Ishikawa (cell line): Measurements from ENCODE around the gene PTTG1IP.
A peak's percentile ranks its signal among the peaks of the same experiment; 100 is the strongest.

Experiments used
- CEBPB ChIP-seq: IDR thresholded peaks from 2 replicates; pipeline ENCODE4 v1.6.1; 2012
- CREB1 ChIP-seq: IDR thresholded peaks from 2 replicates; pipeline ENCODE4 v1.6.1; 2012; ENCODE audit warnings: low read depth
- EGR1 ChIP-seq: IDR thresholded peaks from 2 replicates; pipeline ENCODE4 v1.6.1; 2012
- EP300 ChIP-seq: IDR thresholded peaks from 2 replicates; pipeline ENCODE4 v1.6.1; 2012; ENCODE audit warnings: borderline replicate concordance
- FOXM1 ChIP-seq: IDR thresholded peaks from 2 replicates; pipeline ENCODE4 v1.6.1; 2012; ENCODE audit warnings: low read depth, borderline replicate concordance
- NFIC ChIP-seq: IDR thresholded peaks from 2 replicates; pipeline ENCODE4 v1.6.1; 2012
- RAD21 ChIP-seq: IDR thresholded peaks from 2 replicates; pipeline ENCODE4 v1.6.1; 2012; ENCODE audit warnings: low read depth
- TAF1 ChIP-seq: IDR thresholded peaks from 2 replicates; pipeline ENCODE4 v1.6.1; 2012; ENCODE audit warnings: low read depth, mild to moderate bottlenecking
- TCF12 ChIP-seq: IDR thresholded peaks from 2 replicates; pipeline ENCODE4 v1.6.1; 2012; ENCODE audit warnings: low read depth
- TEAD4 ChIP-seq: IDR thresholded peaks from 2 replicates; pipeline ENCODE4 v1.6.1; 2012
- USF1 ChIP-seq: IDR thresholded peaks from 2 replicates; pipeline ENCODE4 v1.6.1; 2012
- YY1 ChIP-seq: IDR thresholded peaks from 2 replicates; pipeline ENCODE4 v1.6.1; 2012; ENCODE audit warnings: low read depth
- ZBTB7A ChIP-seq: IDR thresholded peaks from 2 replicates; pipeline ENCODE4 v1.6.1; 2012; ENCODE audit warnings: low read depth
- TF ChIP-seq, protein P1 (sequence below): IDR thresholded peaks from 2 replicates; pipeline ENCODE4 v1.6.1; 2012
- TF ChIP-seq, protein P2 (sequence below): IDR thresholded peaks from 2 replicates; pipeline ENCODE4 v1.6.1; 2012; ENCODE audit warnings: low read depth, mild to moderate bottlenecking

Gene PTTG1IP

DNA sequence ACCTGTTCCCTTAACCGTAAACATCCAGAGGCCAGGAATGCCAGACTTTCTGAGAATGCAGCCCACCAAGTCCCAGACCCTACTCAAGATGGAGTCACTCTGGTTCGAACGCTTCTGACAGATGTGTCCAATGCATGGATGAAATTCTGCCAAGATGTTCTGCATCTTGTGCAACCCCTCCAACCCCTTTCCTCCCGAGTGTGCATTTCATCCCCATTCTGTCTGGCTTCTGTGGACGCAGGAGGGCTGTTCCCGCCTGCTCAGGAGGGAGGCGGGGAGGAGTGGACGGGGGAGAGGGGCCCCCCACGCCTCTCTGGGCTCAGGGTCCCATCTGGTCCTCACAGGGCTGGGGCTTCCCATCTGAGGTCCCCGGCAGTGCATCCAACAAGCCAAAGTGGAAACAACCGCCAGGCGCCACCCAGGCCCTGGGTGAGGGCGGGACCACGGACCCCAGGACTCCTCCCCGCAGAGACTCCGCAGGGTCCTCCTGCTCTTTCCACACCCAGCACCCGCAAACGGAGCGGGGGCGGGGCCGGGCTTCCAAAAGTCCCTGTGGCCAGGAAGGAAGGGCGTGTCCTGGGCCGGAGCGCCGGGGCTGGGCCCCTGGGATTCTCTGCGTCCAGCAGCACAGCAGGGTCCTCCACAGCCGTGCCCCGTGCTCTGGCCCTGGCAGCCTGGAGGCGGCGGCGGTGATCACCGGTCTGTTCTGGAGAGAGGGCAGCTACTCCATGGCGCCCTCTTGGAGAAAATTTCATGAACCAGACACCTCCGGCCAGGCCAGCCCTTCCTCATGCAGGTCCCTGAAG, 27.9 kb downstream of the PTTG1IP start:
- TF ChIP-seq, protein P1, sequence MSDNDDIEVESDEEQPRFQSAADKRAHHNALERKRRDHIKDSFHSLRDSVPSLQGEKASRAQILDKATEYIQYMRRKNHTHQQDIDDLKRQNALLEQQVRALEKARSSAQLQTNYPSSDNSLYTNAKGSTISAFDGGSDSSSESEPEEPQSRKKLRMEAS, result peak; percentile 39; the same call in 1 of the 2 replicates
- TF ChIP-seq USF1 (no peak), RAD21 (peak; percentile 49), TEAD4 (no peak), EGR1 (no peak), FOXM1 (no peak), ZBTB7A (peak; percentile 70), TCF12 (no peak), CREB1 (no peak), TAF1 (no peak), CEBPB (no peak), EP300 (no peak), YY1 (no peak), NFIC (no peak)
- TF ChIP-seq, protein P2, sequence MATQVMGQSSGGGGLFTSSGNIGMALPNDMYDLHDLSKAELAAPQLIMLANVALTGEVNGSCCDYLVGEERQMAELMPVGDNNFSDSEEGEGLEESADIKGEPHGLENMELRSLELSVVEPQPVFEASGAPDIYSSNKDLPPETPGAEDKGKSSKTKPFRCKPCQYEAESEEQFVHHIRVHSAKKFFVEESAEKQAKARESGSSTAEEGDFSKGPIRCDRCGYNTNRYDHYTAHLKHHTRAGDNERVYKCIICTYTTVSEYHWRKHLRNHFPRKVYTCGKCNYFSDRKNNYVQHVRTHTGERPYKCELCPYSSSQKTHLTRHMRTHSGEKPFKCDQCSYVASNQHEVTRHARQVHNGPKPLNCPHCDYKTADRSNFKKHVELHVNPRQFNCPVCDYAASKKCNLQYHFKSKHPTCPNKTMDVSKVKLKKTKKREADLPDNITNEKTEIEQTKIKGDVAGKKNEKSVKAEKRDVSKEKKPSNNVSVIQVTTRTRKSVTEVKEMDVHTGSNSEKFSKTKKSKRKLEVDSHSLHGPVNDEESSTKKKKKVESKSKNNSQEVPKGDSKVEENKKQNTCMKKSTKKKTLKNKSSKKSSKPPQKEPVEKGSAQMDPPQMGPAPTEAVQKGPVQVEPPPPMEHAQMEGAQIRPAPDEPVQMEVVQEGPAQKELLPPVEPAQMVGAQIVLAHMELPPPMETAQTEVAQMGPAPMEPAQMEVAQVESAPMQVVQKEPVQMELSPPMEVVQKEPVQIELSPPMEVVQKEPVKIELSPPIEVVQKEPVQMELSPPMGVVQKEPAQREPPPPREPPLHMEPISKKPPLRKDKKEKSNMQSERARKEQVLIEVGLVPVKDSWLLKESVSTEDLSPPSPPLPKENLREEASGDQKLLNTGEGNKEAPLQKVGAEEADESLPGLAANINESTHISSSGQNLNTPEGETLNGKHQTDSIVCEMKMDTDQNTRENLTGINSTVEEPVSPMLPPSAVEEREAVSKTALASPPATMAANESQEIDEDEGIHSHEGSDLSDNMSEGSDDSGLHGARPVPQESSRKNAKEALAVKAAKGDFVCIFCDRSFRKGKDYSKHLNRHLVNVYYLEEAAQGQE, result no peak

DNA sequence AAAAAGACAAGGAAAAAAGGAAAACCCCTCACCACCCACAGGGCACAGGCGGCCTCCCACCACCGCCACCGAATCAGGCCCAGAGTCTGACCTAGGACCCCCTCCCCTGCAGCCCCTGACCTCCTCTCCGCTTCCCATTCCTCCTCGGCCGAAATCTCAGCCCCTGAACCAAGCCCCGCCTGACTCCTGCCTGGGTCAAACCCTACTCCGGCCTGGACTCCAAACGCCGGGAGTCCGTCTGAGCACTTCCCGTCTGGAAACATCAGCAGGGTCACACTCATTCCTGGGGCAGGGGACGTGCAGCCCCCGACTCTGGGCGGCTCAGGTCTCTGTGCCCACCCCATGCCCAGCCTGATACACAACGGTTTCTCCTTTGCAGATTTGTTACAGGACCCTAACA, 29.2 kb downstream of the PTTG1IP start:
- no peak for TF ChIP-seq NFIC
- no peak for TF ChIP-seq CEBPB
- TF ChIP-seq USF1, result no peak
- TF ChIP-seq TAF1, result no peak
- TF ChIP-seq FOXM1, result no peak
- TF ChIP-seq RAD21, result no peak
- TF ChIP-seq, protein P2, result no peak
- no peak for TF ChIP-seq TCF12
- TF ChIP-seq CREB1, result no peak
- TF ChIP-seq TEAD4, result no peak
- TF ChIP-seq EGR1, result no peak
- TF ChIP-seq YY1, result no peak
- TF ChIP-seq EP300, result no peak
- TF ChIP-seq, protein P1, result no peak
- no peak for TF ChIP-seq ZBTB7A

DNA sequence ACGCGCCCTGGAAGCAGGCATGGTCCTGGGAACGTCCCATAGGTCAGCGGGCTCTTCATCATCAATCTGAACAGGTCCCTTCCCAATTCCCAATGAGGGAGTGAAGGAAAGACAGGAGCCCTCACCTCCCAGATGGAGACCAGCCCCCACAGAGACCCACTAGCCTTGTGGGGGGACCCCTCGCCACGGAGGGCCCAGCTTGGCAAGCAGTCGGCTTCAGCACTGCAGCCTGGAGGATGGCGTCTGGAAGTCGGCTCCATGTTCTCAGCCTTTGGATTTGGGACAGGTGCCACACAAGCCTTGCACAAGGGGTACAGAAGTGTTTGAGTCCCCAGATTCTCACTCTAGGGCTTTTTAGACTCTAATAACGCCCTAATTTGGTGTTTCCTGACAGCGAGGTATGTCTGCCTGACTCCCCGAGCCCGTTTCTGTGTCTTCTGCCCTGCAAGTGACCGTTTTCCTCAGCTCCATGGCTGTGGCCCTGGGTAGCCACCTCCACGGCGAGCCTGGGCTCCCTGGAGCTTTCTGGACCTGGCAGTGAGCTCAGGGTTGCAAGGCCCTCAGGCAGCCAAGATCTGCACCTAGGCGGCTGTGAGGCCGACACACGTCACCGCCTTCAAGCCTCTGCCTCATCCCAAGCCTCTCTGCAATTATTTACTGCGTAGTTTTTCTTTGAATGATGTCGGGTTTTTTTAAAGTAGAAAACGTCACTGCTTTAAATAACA, 30.6 kb downstream of the PTTG1IP start:
- TF ChIP-seq USF1, result no peak
- TF ChIP-seq, protein P1, result no peak
- TF ChIP-seq EGR1, result no peak
- TF ChIP-seq TEAD4, result no peak
- no peak for TF ChIP-seq RAD21
- no peak for TF ChIP-seq CEBPB
- no peak for TF ChIP-seq FOXM1
- no peak for TF ChIP-seq NFIC
- TF ChIP-seq EP300, result no peak
- TF ChIP-seq YY1, result no peak
- TF ChIP-seq CREB1, result no peak
- no peak for TF ChIP-seq TAF1
- TF ChIP-seq ZBTB7A, result no peak
- TF ChIP-seq, protein P2, result no peak
- TF ChIP-seq TCF12, result no peak
